ENCODE measurements around the gene TOMT. TPM values are rescaled to one million over a fixed set of nuclear protein-coding genes. Genes with fewer than 3 reads are reported as not detected.

The TOMT gene
- total and polyA plus RNA-seq, 2 of the 4 experiments (the other 2 are of a cell fraction): not detected

DNA sequence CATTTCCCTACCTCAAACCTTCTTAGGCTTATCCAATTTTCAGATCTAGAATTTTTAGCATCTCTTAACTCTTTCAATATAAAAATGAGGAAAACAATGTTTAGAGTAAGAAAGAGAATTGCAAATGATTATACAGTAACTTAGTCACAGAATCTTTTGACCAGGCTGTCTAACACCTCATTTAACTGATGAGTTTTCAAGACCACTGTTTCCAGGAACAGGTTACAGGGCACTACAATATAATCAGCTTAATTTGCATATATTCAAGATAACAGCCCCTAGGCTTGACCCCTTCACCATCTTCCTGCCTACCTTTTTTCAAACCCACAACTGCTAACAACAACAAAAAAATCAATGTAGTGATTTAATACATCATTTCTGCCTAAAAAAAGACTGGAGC, 38.0 kb upstream of the TOMT start:
- Histone ChIP-seq H4K20me1 (ENCODE audit: insufficient read depth, low read length) (peaks cover 7% of the 10 kb centered on the region; the same call in 1 of the 2 replicates), H3K79me1 (ENCODE audit: low read depth in 1 of 2, low read length in 2 of 2) (peaks cover 28 to 66% of the 10 kb centered on the region in 2 experiments), H3K18ac (ENCODE audit: low read depth, low read length) (no peak overlapping the region), H3K36me3 (ENCODE audit: control insufficient read depth, insufficient read depth, low read length) (no peaks in the 10 kb centered on the region; the same call in 1 of the 2 replicates), H2AK9ac (replicated peaks; ENCODE audit: low read depth, low read length, poor library complexity) (no peak overlapping the region), H3K4me1 (ENCODE audit: control insufficient read depth, insufficient read depth, low read length) (peaks cover 30% of the 10 kb centered on the region), H3K56ac (ENCODE audit: extremely low read depth, insufficient read depth, low read length) (no peak overlapping the region), H2BK120ac (ENCODE audit: low read depth, low read length) (no peak overlapping the region), H3K9ac (ENCODE audit: low read depth, low read length) (no peak overlapping the region), H3K9me1 (ENCODE audit: insufficient read depth, low read length) (peaks cover 21% of the 10 kb centered on the region), H3K4me3 (ENCODE audit: insufficient read depth, low read depth, low read length) (no peak overlapping the region), H2BK15ac (ENCODE audit: low read depth, low read length) (no peak overlapping the region), H3K23ac (ENCODE audit: low read depth, low read length) (no peak overlapping the region), H2AK5ac (ENCODE audit: low read depth, low read length) (no peak overlapping the region), H3K14ac (replicated peaks; ENCODE audit: low read depth, low read length) (no peak overlapping the region), H3K4ac (ENCODE audit: low read depth, low read length) (0 out of 2 replicates have a peak overlapping the region, but pooled peaks have one; percentile 69), H3K9me3 (ENCODE audit: control insufficient read depth, insufficient read depth, low read length) (no peaks in the 10 kb centered on the region), H4K91ac (ENCODE audit: insufficient read depth, low read depth, low read length) (no peak overlapping the region), H3K4me2 (ENCODE audit: low read depth, low read length) (no peak overlapping the region), H2AFZ (replicated peaks; ENCODE audit: low read length, poor library complexity) (no peak overlapping the region), H2BK20ac (ENCODE audit: low read depth, low read length) (no peak overlapping the region), H4K5ac (ENCODE audit: low read depth, low read length) (no peak overlapping the region), H3K27me3 (ENCODE audit: control insufficient read depth, insufficient read depth, low read length) (no peaks in the 10 kb centered on the region), H4K8ac (ENCODE audit: low read depth in 2 of 2, low read length in 2 of 2) (peak overlapping the region in 1 of 2 experiments; percentile 12; a peak in 2 of 4 replicates), H3K27ac (ENCODE audit: insufficient read depth, low read length) (no peak overlapping the region), H2BK5ac (ENCODE audit: low read depth, low read length, poor library complexity, severe bottlenecking) (peak overlapping the region; percentile 18)
- intact Hi-C loops (cut with micrococcal nuclease): no loop called here
- no peak for DNase-seq
- dilution Hi-C loops (cut with HindIII; ENCODE audit: low sequenced_read_pairs, unreplicated experiment): no loop called here
- ChIA-PET POLR2A (ENCODE audit: unreplicated experiment) (no interaction called here), CTCF (no interaction called here)
- no peak for TF ChIP-seq RCOR1 (IDR thresholded peaks at IDR 0.05; ENCODE audit: insufficient replicate concordance, low read length)
- no peak for TF ChIP-seq RAD21 (IDR thresholded peaks at IDR 0.05; ENCODE audit: low read length)
- TF ChIP-seq, protein P1, sequence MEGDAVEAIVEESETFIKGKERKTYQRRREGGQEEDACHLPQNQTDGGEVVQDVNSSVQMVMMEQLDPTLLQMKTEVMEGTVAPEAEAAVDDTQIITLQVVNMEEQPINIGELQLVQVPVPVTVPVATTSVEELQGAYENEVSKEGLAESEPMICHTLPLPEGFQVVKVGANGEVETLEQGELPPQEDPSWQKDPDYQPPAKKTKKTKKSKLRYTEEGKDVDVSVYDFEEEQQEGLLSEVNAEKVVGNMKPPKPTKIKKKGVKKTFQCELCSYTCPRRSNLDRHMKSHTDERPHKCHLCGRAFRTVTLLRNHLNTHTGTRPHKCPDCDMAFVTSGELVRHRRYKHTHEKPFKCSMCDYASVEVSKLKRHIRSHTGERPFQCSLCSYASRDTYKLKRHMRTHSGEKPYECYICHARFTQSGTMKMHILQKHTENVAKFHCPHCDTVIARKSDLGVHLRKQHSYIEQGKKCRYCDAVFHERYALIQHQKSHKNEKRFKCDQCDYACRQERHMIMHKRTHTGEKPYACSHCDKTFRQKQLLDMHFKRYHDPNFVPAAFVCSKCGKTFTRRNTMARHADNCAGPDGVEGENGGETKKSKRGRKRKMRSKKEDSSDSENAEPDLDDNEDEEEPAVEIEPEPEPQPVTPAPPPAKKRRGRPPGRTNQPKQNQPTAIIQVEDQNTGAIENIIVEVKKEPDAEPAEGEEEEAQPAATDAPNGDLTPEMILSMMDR (conservative IDR thresholded peaks at IDR 0.05; ENCODE audit: low read depth, low read length): no peak
- TF ChIP-seq RFX5 (IDR thresholded peaks at IDR 0.05; ENCODE audit: low read depth, low read length): no peak
- no peak for TF ChIP-seq MAZ (IDR thresholded peaks at IDR 0.05; ENCODE audit: borderline replicate concordance, low read depth, low read length)
- in situ Hi-C loops (cut with MboI; ENCODE audit: low sequenced_read_pairs): no loop called here
- BruUV-seq (replicated peaks): no TSS peak
- no peak for ATAC-seq (ENCODE audit: low read depth)

Measured in IMR-90 (cell line).